NCI-H526 treated with DMSO at 0.1 percent for 48 hours (cell line): ENCODE results near the gene MKNK1.

ENCODE experiments used
- DNase-seq: peaks from one replicate; lab custom pipeline; 2025; lab: John Stamatoyannopoulos, UW

The MKNK1 gene

DNA sequence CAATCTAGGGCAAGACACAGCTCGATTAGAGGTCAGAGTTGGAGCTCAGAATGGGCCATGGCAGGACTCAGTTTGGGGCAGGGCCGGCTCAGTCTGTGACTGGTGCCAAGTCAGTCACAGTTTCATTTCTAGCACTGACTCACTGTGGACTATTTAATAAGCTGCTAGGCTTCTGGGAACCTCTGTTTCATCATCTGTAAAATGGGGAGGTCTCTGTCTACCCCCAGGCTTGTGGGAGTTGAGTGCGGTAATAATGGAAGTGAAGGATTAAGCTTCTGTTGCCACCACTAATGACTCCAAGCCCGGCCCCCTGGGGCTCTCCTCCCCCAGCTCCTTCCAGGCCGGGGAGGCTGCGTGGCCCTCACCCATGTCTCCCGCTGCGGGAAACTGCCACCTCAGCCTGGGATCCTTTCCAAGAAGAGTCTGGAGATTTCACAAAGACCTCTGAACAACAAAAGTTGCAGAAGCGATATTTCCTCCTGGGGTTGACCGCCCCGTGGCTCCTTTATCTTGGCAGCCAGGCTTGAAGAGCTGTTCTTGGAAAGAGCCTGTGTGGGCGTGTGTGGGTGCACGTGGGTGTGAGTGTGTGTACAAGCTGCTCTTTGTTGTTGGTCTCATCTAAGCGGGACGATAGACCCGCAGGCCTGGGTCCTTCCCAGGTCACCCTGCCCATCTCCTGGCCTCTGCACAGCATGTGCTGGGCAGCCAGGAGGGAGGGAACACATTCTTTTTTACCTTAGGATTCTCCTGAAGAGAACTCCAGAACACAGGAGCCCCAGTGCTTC lies 81.7 kb downstream of the MKNK1 start:
- DNase-seq: no peak

- DNase-seq: no peak
These were observed 82.7 kb downstream of the MKNK1 start for GRCh38 chr1:46521414-46521813.

DNA sequence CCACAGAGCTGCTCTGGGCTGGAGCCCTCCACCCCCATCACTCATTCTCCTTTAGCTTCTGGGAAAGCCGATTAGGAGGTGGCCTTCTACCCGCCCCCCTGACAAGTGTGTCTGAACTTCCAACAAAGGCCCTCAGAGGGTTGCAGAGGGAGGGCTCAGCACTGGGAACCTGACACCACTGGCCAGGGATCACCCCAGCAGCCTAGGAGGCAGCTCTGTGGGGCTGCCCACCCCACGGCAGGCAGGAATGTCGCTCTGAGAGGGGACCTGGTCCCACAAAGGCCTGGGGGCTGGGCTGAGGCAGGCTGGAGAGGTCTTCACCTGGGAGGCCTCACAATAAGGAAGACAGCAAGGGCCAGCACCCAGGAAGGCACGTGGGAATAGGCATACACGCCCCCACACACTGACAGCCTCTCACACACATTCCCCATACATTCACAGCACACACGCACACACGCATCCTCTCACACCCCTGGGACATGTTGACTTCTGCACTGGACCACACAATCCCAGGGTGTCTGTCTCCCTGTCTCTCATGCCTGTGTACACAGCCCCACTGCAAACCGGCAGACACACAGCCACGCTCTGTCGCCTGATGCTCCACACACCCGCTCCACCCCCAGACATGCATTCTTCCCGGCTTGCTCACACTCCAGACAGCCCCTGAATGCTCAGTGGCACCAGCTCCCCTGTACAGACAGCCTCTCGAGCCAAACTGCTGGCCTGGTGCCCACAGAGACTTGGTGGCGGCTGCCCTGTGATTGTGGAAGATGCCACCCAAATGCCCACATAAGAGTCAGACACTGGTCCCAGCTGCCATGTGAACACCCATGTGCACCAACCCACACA lies 83.8 kb downstream of the MKNK1 start:
- no peak for DNase-seq

DNA sequence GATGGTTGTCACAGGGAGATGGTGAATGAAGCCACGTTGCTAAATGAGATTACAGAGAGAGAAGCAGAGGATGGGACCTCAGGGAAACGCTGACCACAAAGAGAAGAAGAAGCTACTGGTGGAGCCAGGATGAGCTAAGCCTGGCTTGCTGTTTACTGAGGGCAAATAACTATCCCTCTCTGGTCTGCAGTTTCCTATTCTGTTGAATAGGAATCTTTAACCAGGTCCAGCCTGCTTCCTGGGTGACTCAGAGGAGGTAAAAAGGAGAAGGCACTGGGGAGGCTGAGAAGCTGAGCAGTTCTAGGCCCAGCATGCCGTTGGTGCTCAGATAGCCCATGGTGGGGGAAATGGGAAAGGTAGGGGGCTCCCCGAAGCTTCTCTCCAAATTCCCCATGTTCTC lies 84.9 kb downstream of the MKNK1 start:
- no peak for DNase-seq

DNA sequence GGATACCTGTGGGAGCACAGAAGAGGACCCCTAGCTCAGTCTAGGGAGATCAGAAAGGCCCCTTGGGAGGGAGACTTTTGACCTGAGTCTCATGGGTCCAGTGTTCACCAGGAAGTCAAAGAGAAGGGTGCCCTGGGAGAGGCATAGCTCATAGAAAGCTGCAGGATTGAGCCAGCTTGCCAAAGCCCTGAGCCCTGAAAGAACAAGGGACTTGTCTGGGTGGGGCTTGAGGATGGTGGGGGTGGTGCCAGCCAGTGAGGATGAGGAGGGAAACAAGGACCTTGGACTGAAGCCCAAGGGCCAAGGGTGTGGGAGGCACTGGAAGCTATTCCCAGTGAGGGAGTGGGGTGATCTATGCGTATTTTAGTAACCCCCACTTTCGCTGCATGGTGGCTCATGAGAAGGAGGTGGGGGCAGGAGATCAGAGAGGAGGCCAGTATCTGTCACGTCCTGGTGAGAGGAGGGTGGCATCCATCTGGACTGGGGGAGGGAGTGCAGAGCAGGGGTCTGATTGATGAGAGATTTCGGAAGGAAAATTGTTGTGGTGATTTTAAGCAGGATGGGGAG lies 86.1 kb downstream of the MKNK1 start:
- DNase-seq: no peak

GRCh38 chr1:46517010-46517600 lies 87.0 kb downstream of the MKNK1 start:
- peak; percentile 31 for DNase-seq

DNA sequence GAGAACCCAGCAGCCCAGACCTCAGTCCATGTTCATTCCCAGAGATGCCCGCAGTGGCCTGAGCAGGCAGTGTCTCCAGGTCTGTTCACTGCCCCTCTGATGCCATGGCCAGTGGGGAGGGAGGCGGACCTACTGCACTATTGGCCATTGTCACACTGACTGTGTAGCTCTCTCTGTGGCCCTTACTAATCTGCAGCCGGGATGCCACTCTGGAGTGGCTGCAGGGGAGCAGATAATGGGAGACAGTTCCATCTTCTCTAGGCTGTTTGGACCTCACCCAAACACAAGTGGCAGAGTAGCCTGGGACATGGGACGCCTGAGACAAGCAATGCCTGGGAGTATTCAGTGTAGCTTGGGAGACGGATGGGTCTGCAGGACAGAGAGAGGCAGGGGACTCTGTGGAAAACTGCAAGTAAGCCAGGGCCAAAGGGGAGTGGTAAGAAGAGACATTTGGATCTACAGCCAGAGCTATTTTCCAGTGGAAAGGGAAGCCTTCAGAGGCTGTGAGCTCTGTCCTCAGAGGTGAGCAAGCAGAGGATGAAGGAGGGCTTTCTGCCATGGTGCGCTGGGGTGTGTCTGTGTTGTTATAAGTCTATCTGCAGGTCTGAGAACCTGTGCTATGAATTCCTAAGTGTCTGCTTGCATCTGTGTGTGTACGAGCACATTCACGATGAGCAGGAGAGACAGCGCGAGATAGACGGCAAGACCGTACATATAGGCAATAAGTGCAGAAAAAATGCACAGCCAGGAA lies 87.7 kb downstream of the MKNK1 start:
- no peak for DNase-seq

- no peak for DNase-seq
These were observed 88.5 kb downstream of the MKNK1 start for GRCh38 chr1:46515576-46515975.

DNA sequence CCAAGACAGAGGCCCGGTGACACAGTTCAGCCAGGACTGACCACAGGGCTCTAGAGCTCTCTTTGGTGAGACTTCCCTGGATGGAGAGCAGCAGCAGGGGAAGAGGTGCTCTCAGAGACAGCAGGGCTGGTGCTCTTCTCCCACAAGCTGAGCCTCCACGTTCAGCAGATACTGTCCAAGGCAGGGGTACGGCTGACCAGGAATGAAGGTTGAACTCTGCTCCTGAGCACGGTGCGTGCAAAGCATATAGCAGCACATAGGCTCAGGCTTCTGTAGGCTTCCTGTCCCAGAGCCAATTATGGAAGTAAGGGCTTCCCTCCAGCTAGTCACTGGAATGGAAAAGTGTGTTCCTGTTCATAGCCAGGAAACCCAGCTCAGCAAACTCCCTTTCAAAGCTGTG lies 90.5 kb downstream of the MKNK1 start:
- no peak for DNase-seq

DNA sequence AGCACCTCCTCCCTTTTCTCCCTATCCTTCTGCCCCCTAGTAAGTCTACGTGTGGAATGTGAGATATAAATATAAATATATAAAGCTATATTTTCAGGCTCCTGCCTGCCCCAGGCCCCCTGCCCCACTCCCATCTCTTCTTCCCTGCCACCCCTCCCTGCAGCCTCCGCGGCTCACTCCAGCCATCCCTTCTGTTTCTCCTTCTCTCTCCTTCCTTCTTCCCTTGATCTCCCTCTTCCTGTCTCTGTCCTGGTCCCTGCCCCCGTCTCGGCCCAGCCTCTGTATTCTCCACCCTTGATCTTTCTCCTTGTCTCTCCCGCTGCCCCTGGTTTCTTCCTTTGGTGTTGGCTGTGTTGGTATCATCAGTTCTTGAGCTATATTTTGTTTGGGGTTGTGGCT lies 91.3 kb downstream of the MKNK1 start:
- DNase-seq: no peak

DNA sequence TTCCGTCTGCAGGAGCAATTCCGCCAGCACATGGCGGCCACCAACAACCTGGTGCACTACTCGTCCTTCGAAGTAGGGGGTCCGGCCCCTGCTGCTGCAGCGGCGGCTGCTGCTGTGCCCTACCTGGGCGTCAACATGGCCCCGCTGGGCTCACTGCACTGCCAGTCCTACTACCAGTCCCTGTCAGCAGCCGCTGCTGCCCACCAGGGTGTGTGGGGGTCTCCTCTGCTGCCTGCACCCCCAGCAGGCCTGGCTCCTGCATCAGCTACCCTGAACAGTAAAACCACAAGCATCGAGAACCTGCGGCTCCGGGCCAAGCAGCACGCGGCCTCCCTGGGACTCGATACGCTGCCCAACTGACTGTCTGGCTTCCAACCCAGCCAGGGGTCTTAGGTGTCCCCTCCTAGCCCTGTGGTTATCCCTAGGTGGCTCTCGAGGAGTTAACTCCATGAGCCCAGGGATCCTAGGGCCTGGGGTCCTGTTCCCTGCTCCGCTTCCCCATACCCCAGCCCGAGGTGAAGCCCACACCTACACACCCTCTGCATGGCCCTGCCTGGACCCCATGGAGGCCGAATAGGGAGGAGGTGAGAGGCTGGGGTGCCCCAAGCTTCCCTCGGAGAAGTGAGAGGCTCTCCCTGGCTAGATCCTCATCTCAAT lies 91.8 kb downstream of the MKNK1 start:
- no peak for DNase-seq

DNA sequence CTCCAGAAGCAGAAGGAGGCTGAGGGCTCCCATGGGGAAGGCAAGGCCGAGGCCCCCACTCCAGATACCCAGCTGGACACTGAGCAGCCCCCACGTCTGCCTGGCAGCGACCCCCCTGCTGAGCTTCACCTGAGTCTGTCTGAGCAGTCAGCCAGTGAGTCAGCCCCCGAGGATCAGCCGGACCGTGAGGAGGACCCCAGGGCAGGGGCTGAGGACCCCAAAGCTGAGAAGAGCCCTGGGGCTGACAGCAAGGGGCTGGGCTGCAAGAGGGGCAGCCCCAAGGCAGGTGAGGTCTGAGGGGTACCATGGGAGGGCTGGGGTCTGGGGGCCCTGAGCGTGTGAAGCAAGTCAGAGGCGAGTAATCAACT lies 93.1 kb downstream of the MKNK1 start:
- no peak for DNase-seq

DNA sequence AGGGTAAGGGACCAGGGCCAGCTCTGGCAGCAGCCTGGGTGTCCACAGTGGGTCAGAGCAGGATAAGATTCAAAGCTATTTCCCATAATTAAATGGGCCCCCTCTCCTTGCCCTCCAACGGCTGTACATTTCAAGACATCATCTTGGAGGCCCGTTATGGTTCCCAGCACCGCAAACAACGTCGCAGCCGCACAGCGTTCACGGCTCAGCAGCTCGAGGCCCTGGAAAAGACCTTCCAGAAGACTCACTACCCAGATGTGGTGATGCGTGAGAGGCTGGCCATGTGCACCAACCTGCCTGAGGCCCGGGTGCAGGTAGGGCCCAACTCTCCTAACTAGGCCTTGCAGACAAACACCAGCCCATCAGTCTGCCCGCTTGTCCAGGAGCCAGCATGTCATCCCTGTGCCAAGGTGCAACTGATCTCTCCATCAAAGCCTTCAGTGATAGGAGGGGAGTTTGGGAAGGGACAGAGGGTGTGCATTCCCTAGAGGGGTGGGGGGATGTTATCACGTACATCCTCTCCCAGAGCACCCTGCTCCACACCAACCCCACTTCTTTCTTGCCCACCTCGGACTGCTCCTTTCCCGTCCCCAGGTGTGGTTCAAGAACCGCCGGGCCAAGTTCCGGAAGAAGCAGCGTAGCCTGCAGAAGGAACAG lies 93.6 kb downstream of the MKNK1 start:
- no peak for DNase-seq

DNA sequence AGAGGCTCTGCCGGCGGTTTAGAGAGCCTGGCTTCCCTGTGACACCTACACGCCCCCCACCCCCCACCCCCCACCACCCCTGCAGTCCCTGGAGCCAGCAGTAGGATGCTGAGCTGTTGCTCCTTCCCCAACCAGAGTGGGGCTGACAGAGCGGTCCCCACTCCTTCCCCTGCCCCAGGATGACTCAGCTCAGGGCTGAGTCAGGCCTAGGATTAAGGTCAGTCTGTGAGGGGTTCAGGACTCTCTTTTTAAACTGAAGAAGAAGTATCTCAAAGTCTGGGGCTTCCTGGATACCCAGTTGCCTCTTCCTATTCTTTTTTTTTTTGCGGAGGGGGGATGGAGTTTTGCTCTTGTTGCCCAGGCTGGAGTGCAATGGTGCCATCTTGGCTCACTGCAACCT lies 95.3 kb downstream of the MKNK1 start:
- DNase-seq: no peak
